Loucy (cell line): Measurements from ENCODE around the gene PLS1.

Experiments used
- H2AFZ ChIP-seq: fragments of 200-600 bp; sonication (generic); 2 replicates; pipeline ENCODE4 v1.6.0; 2016; ENCODE audit warnings: antibody characterized with exemption, mild to moderate bottlenecking, low read length, moderate library complexity
- H3F3A ChIP-seq: fragments of 200-600 bp; 2 replicates; pipeline ENCODE4 v1.6.0; 2016; ENCODE audit warnings: antibody characterized with exemption, low read depth, mild to moderate bottlenecking
- H3K27me3 ChIP-seq: fragments of 200-600 bp; sonication (generic); 2 replicates; pipeline ENCODE4 v1.6.1; 2014; ENCODE audit warnings: low read length, mild to moderate bottlenecking; ENCODE audit not compliant: insufficient read depth, poor library complexity, severe bottlenecking
- H3K36me3 ChIP-seq: fragments of 200-600 bp; sonication (generic); 2 replicates; pipeline ENCODE4 v1.6.1; 2016; ENCODE audit warnings: low read length; ENCODE audit not compliant: insufficient read depth
- H3K4me1 ChIP-seq: fragments of 200-600 bp; sonication (generic); 2 replicates; pipeline ENCODE4 v1.5.1; 2014; ENCODE audit warnings: low read length, mild to moderate bottlenecking; ENCODE audit not compliant: insufficient read depth, poor library complexity, severe bottlenecking
- H3K4me2 ChIP-seq: fragments of 200-600 bp; sonication (generic); 2 replicates; pipeline ENCODE4 v1.6.0; 2014; ENCODE audit warnings: antibody characterized with exemption, low read length, low read depth, mild to moderate bottlenecking; ENCODE audit not compliant: poor library complexity, severe bottlenecking
- H3K4me3 ChIP-seq: fragments of 200-600 bp; sonication (generic); 2 replicates; pipeline ENCODE4 v1.5.1; 2014; ENCODE audit warnings: low read length, mild to moderate bottlenecking, mixed read lengths; ENCODE audit not compliant: poor library complexity, severe bottlenecking
- H3K79me2 ChIP-seq: fragments of 200-600 bp; sonication (generic); 2 replicates; pipeline ENCODE4 v1.6.1; 2014; ENCODE audit warnings: low read length; ENCODE audit not compliant: insufficient read depth
- H3K9ac ChIP-seq: fragments of 200-600 bp; sonication (generic); 2 replicates; pipeline ENCODE4 v1.6.0; 2014; ENCODE audit warnings: mild to moderate bottlenecking, low read depth, low read length, moderate library complexity; ENCODE audit not compliant: poor library complexity, severe bottlenecking
- H3K9me2 ChIP-seq: fragments of 200-600 bp; sonication (generic); replicated peaks from 2 replicates; pipeline ENCODE4 v1.6.1; 2016; ENCODE audit warnings: low read depth, low read length, mixed read lengths
- H3K9me3 ChIP-seq: fragments of 200-600 bp; sonication (generic); 2 replicates; pipeline ENCODE4 v1.6.1; 2014; ENCODE audit warnings: mild to moderate bottlenecking, antibody characterized with exemption, low read length, low read depth; ENCODE audit not compliant: insufficient read depth
- H4K20me1 ChIP-seq: fragments of 200-600 bp; sonication (generic); 2 replicates; pipeline ENCODE4 v1.6.0; 2014; ENCODE audit warnings: antibody characterized with exemption, low read length, mild to moderate bottlenecking; ENCODE audit not compliant: insufficient read depth, poor library complexity, severe bottlenecking
- EZH2phosphoT487 ChIP-seq: fragments of 200-600 bp; IDR thresholded peaks from 2 replicates; pipeline ENCODE4 v1.6.1; 2018; ENCODE audit warnings: antibody characterized with exemption, mild to moderate bottlenecking, moderate library complexity, borderline replicate concordance
- TF ChIP-seq, protein P1 (sequence below): fragments of 200-600 bp; sonication (generic); conservative IDR thresholded peaks from 2 replicates; pipeline ENCODE4 v1.5.1; 2014; ENCODE audit warnings: mild to moderate bottlenecking, antibody characterized with exemption, low read length

Gene PLS1

DNA sequence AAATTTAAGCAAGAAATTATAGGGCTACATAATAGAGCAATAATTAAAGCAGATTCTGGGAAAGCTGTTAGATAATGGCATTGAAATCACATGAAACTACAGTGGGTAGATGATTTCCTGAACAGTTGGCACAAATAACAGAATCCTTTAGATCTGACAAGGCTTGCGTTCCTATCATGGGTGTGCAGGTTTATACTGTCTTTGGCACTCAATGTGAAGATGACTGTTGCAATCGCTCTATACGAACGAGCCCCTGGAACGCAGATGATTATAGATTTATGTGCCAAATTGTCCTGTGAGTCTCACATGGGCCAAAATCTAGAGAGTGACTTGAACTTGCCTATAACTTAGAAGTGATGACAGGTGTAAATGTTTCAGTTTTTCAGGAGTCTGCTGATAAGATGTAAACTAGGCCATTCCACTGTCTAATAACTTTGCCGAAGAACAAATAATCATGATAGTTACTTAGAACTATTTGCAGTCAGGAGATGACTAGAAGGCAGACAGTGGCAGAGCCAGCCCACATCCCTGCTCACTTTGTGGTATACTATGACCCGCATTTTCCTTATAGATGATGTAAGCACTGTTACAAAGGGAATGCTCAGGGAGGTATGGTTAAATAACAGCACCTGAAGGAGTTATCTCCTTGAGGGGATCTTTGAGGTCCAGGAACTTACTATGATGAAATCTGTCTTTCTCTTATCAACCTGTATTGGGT is 97.1 kb downstream of the PLS1 start:
- Histone ChIP-seq H3K36me3 (peaks cover 5% of the 10 kb centered on the region; the same call in 1 of the 2 replicates), H3K9me2 (no peaks in the 10 kb centered on the region), H2AFZ (no peak overlapping the region), H3K27me3 (no peaks in the 10 kb centered on the region), H3F3A (no peaks in the 10 kb centered on the region), H3K9me3 (no peaks in the 10 kb centered on the region), H4K20me1 (no peaks in the 10 kb centered on the region), H3K79me2 (no peaks in the 10 kb centered on the region), H3K4me3 (no peak overlapping the region), H3K4me1 (no peaks in the 10 kb centered on the region), H3K4me2 (no peak overlapping the region), H3K9ac (no peak overlapping the region)
- TF ChIP-seq, protein P1, sequence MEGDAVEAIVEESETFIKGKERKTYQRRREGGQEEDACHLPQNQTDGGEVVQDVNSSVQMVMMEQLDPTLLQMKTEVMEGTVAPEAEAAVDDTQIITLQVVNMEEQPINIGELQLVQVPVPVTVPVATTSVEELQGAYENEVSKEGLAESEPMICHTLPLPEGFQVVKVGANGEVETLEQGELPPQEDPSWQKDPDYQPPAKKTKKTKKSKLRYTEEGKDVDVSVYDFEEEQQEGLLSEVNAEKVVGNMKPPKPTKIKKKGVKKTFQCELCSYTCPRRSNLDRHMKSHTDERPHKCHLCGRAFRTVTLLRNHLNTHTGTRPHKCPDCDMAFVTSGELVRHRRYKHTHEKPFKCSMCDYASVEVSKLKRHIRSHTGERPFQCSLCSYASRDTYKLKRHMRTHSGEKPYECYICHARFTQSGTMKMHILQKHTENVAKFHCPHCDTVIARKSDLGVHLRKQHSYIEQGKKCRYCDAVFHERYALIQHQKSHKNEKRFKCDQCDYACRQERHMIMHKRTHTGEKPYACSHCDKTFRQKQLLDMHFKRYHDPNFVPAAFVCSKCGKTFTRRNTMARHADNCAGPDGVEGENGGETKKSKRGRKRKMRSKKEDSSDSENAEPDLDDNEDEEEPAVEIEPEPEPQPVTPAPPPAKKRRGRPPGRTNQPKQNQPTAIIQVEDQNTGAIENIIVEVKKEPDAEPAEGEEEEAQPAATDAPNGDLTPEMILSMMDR: no peak
- TF ChIP-seq EZH2phosphoT487: no peak

DNA sequence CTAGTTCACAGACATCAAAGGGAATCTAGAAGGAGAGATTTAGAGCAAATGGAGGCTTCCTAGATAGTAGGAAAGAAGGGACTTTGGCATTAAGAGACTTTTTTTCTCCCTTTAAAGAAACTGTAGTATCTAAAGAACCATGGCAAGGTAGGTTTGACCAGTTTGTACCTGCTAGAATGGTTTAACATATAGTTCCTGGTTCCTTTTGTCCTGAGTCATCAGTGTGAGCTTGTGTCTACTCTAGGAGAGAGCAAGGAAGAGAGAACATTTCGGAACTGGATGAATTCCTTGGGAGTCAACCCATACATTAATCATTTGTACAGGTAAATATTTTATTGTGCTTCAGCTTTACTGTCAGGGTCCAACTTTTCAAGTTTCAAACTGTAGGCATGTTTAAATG is 98.0 kb downstream of the PLS1 start:
- no peak for TF ChIP-seq EZH2phosphoT487
- TF ChIP-seq, protein P1: no peak
- Histone ChIP-seq H3K9ac (no peak overlapping the region), H3F3A (no peaks in the 10 kb centered on the region), H3K27me3 (no peaks in the 10 kb centered on the region), H3K4me2 (no peak overlapping the region), H4K20me1 (no peaks in the 10 kb centered on the region), H3K36me3 (no peaks in the 10 kb centered on the region), H3K4me3 (no peak overlapping the region), H3K9me3 (no peaks in the 10 kb centered on the region), H3K79me2 (no peaks in the 10 kb centered on the region), H3K9me2 (no peaks in the 10 kb centered on the region), H3K4me1 (no peaks in the 10 kb centered on the region), H2AFZ (no peak overlapping the region)

GRCh38 chr3:142705198-142705597 is 109.0 kb downstream of the PLS1 start:
- no peaks in the 10 kb centered on the region for H3K9me3 ChIP-seq
- no peak overlapping the region for H3K9ac ChIP-seq
- H3K27me3 ChIP-seq: no peaks in the 10 kb centered on the region
- no peaks in the 10 kb centered on the region for H3F3A ChIP-seq
- no peak overlapping the region for H3K4me3 ChIP-seq
- no peaks in the 10 kb centered on the region for H3K9me2 ChIP-seq
- H3K79me2 ChIP-seq: no peaks in the 10 kb centered on the region
- H3K4me2 ChIP-seq: no peak overlapping the region
- no peak for TF ChIP-seq EZH2phosphoT487
- TF ChIP-seq, protein P1: no peak
- no peaks in the 10 kb centered on the region for H3K4me1 ChIP-seq
- H2AFZ ChIP-seq: no peak overlapping the region
- H4K20me1 ChIP-seq: no peaks in the 10 kb centered on the region
- no peaks in the 10 kb centered on the region for H3K36me3 ChIP-seq
